SH-SY5Y (cell line): ENCODE data around the gene OR2W1.

Experiments used
- GATA2 ChIP-seq: IDR thresholded peaks from 2 replicates; pipeline ENCODE4 v1.6.1; 2011; ENCODE audit warnings: mild to moderate bottlenecking, low read depth, low read length
- GATA3 ChIP-seq: IDR thresholded peaks from 2 replicates; pipeline ENCODE4 v1.6.1; 2011; ENCODE audit warnings: low read depth, mild to moderate bottlenecking, low read length, moderate library complexity

- TF ChIP-seq GATA2 (no peak), GATA3 (no peak)
These were observed 28.2 kb downstream of the OR2W1 start for GRCh38 chr6:29016559-29017427.
